Measurements from ENCODE around the gene VIP.
"Not testable (repeated sequence)": the region's sequence is repeated elsewhere in the genome, so short reads cannot be mapped to it uniquely, and the experiment has no call there.

The VIP gene

DNA sequence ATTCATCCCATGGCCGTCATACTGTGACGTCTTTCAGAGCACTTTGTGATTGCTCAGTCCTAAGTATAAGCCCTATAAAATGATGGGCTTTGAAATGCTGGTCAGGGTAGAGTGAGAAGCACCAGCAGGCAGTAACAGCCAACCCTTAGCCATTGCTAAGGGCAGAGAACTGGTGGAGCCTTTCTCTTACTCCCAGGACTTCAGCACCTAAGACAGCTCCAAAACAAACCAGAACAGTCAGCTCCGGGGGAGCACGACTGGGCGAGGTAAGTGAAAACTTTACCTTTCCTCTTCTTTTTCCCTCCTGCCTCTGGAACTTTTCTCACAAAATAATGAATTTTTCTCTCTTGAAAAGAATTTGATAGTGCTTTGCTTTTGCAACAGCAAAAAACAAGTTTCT, at the start of gene VIP:
Gene VIP (plus strand): TSS at position 104 of the 400 bp plus-strand sequence. CDS start 1,381 bp downstream, outside the sequence.
- no peaks in the 10 kb centered on the region for H3K36me3 ChIP-seq (ENCODE audit: control insufficient read depth in 1 of 2, insufficient read depth in 2 of 2, low read length in 2 of 2)
- H3K9ac ChIP-seq (ENCODE audit: low read depth in 1 of 2, low read length in 2 of 2), result no peak within 1 kb of the TSS
- no peaks in the 10 kb centered on the region for H3K4me1 ChIP-seq (ENCODE audit: control insufficient read depth in 1 of 2, insufficient read depth in 2 of 2, low read length in 2 of 2)
- no peaks in the 10 kb centered on the region for H3K9me3 ChIP-seq (ENCODE audit: control insufficient read depth in 1 of 2, low read length in 2 of 2)
- H3K27me3 ChIP-seq (ENCODE audit: control insufficient read depth in 1 of 2, insufficient read depth in 2 of 2, low read length in 2 of 2), result no peaks in the 10 kb centered on the region
- H3K4me3 ChIP-seq (ENCODE audit: low read depth in 1 of 2, low read length in 2 of 2), result no peak within 1 kb of the TSS
- H3K27ac ChIP-seq (ENCODE audit: low read depth, low read length), result no peak within 1 kb of the TSS

DNA sequence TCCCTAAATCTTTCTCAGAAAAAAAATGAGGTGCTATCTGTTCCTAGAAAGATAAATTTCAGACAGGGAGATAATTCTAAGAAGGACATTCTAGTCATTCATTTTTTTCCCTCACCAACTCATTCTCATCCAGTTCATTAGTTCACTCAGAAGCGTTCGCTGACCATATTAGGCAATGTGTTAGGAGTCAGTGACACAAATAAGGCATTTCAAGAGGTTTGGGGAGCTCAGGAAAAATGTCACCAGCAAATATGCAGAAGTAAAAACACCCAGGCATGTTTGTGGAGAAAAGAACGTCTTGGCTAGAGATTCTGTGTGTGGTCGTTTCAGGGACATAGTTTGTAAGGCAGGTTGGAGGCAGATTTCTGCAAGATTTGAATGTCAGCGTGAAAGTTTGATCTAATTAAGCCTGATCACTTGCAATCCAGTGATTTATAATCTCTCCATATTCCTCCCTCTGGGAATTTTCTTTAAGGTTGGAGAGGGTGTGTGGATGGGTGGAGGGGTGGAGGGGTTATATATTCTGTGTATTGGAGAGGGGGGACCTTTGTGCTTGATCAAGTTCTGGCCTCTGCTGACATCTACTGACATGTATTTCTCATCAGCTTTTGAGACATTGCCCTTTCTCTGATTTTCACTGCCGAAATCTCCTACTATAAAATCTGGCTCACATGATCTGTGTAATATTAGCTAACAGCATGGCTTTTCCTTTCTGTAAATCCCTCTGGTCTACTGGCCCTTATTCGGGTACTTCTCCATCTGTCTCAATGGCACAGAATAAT, 49.3 kb upstream of the VIP start:
- no peak overlapping the region for H3K9ac ChIP-seq (ENCODE audit: low read depth in 1 of 2, low read length in 2 of 2)
- H3K36me3 ChIP-seq (ENCODE audit: control insufficient read depth in 1 of 2, insufficient read depth in 2 of 2, low read length in 2 of 2), result no peaks in the 10 kb centered on the region
- H3K9me3 ChIP-seq (ENCODE audit: control insufficient read depth in 1 of 2, low read length in 2 of 2), result no peaks in the 10 kb centered on the region
- H3K4me3 ChIP-seq (ENCODE audit: low read depth in 1 of 2, low read length in 2 of 2), result no peak overlapping the region
- no peaks in the 10 kb centered on the region for H3K27me3 ChIP-seq (ENCODE audit: control insufficient read depth in 1 of 2, insufficient read depth in 2 of 2, low read length in 2 of 2)
- no peak overlapping the region for H3K27ac ChIP-seq (ENCODE audit: low read depth, low read length)
- no peaks in the 10 kb centered on the region for H3K4me1 ChIP-seq (ENCODE audit: control insufficient read depth in 1 of 2, insufficient read depth in 2 of 2, low read length in 2 of 2)

DNA sequence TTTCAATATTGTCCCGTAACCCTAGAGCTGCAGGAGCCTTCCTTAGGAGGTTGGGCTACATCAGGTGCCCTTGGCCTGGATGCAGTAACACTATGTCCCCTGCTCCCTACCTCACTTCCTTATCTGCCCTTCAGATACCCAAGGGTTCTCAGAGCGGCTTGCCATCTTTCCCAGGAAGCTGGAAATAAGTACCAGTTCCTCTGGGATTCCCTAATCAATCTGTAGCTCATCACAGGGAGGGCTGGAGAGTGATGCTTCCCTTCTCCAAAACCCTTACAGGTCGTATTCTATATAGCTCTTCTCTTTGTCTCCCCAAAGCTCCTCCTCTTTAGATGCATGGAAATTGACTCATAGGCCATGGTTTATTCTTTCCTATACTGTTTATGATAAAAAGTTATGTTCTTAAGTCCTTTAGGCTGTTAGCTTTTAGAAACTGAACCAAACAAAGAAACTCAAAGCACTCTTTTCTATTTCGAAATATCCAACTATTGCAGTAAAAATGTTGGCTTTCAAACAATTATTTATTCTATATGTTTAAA, 48.7 kb upstream of the VIP start:
- H3K4me1 ChIP-seq (ENCODE audit: control insufficient read depth in 1 of 2, insufficient read depth in 2 of 2, low read length in 2 of 2), result no peaks in the 10 kb centered on the region
- no peak overlapping the region for H3K27ac ChIP-seq (ENCODE audit: low read depth, low read length)
- no peaks in the 10 kb centered on the region for H3K9me3 ChIP-seq (ENCODE audit: control insufficient read depth in 1 of 2, low read length in 2 of 2)
- H3K9ac ChIP-seq (ENCODE audit: low read depth in 1 of 2, low read length in 2 of 2), result no peak overlapping the region
- no peaks in the 10 kb centered on the region for H3K36me3 ChIP-seq (ENCODE audit: control insufficient read depth in 1 of 2, insufficient read depth in 2 of 2, low read length in 2 of 2)
- no peak overlapping the region for H3K4me3 ChIP-seq (ENCODE audit: low read depth in 1 of 2, low read length in 2 of 2)
- H3K27me3 ChIP-seq (ENCODE audit: control insufficient read depth in 1 of 2, insufficient read depth in 2 of 2, low read length in 2 of 2), result no peaks in the 10 kb centered on the region

DNA sequence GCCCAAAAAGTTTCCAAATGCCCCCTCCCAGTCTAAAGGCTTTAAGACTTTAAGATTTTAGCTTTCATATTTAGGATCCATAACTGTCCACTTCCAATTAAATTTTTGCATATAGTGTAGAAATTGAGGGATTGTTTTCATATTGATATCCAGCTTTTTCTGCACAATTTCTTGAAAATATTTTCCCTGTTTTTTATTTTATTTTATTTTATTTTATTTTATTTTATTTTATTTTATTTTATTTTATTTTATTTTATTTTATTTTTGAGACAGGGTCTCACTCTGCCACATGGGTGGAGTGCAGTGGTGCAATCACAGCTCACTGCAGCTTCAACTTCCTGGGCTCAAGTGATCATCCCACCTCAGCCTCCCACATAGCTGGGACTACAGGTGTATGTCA, 46.8 kb upstream of the VIP start:
- H3K36me3 ChIP-seq (ENCODE audit: control insufficient read depth in 1 of 2, insufficient read depth in 2 of 2, low read length in 2 of 2); H3K9me3 ChIP-seq (ENCODE audit: control insufficient read depth in 1 of 2, low read length in 2 of 2); H3K4me1 ChIP-seq (ENCODE audit: control insufficient read depth in 1 of 2, insufficient read depth in 2 of 2, low read length in 2 of 2); H3K9ac ChIP-seq (ENCODE audit: low read depth in 1 of 2, low read length in 2 of 2); H3K27ac ChIP-seq (ENCODE audit: low read depth, low read length); H3K27me3 ChIP-seq (ENCODE audit: control insufficient read depth in 1 of 2, insufficient read depth in 2 of 2, low read length in 2 of 2); H3K4me3 ChIP-seq (ENCODE audit: low read depth in 1 of 2, low read length in 2 of 2): not testable (repeated sequence)

DNA sequence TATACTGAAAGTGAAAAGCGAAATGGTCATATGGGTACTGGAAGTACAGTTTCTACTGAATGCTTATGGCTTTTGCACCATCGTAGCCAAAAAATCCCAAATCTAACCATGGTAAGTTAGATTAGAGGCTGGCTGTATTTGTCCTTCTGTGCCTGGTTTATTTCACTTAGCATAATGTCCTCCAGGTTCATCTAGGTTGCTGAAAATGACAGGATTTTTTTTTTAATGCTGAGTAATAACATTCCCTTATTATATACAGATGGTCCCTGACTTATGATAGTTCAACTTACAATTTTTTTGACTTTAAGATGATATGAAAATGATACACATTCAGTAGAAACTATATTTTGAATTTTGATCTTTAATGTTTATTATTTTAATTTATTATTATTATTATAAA, 45.3 kb upstream of the VIP start:
- Histone ChIP-seq H3K9ac (ENCODE audit: low read depth in 1 of 2, low read length in 2 of 2) (no peak overlapping the region), H3K27me3 (ENCODE audit: control insufficient read depth in 1 of 2, insufficient read depth in 2 of 2, low read length in 2 of 2) (no peaks in the 10 kb centered on the region), H3K27ac (ENCODE audit: low read depth, low read length) (no peak overlapping the region), H3K9me3 (ENCODE audit: control insufficient read depth in 1 of 2, low read length in 2 of 2) (peaks cover 0 to 3% of the 10 kb centered on the region in 2 donors), H3K36me3 (ENCODE audit: control insufficient read depth in 1 of 2, insufficient read depth in 2 of 2, low read length in 2 of 2) (no peaks in the 10 kb centered on the region), H3K4me3 (ENCODE audit: low read depth in 1 of 2, low read length in 2 of 2) (no peak overlapping the region), H3K4me1 (ENCODE audit: control insufficient read depth in 1 of 2, insufficient read depth in 2 of 2, low read length in 2 of 2) (no peaks in the 10 kb centered on the region)

DNA sequence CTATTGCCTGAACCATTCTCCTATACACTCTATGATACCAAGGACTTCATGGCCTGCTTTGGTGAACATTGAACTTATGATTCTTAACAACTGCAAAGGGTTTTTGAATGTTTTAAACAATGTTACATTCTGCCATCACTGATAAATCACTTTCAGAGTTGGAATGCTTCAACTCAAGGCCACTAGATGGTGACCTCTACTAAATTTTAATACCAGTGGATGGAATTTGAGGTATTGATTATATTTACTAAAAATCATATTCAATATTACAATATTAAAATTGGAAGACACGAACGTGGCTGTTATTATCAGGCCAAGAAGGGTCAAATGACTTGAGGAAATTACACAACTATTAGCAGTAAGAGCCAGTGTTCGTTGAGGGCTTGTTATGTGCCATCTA, 34.3 kb upstream of the VIP start:
- H3K27me3 ChIP-seq (ENCODE audit: control insufficient read depth in 1 of 2, insufficient read depth in 2 of 2, low read length in 2 of 2), result no peaks in the 10 kb centered on the region
- no peak overlapping the region for H3K9ac ChIP-seq (ENCODE audit: low read depth in 1 of 2, low read length in 2 of 2)
- H3K4me1 ChIP-seq (ENCODE audit: control insufficient read depth in 1 of 2, insufficient read depth in 2 of 2, low read length in 2 of 2), result no peaks in the 10 kb centered on the region
- H3K27ac ChIP-seq (ENCODE audit: low read depth, low read length), result no peak overlapping the region
- H3K4me3 ChIP-seq (ENCODE audit: low read depth in 1 of 2, low read length in 2 of 2), result no peak overlapping the region
- peaks cover 0 to 2% of the 10 kb centered on the region in 2 donors for H3K9me3 ChIP-seq (ENCODE audit: control insufficient read depth in 1 of 2, low read length in 2 of 2)
- H3K36me3 ChIP-seq (ENCODE audit: control insufficient read depth in 1 of 2, insufficient read depth in 2 of 2, low read length in 2 of 2), result no peaks in the 10 kb centered on the region

DNA sequence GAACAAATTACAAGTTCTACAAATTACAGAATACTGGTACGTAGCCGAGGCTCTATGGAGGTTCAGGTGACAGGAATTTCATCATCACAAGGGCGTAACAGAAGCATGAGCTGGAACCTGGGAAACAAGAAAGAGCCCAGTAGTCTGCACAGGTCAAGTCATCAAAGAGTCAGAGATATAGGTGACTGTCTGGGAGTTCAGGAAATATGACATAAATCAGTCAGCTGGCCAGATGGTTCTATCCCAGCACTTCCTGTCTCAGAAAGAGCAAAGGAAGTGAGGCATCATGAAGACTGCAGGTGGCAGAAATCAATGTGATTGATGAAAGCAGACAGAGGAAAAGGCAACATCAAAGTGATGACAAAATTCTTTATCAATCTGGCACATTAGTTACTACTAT, 29.6 kb upstream of the VIP start:
- Histone ChIP-seq H3K27me3 (ENCODE audit: control insufficient read depth in 1 of 2, insufficient read depth in 2 of 2, low read length in 2 of 2) (no peaks in the 10 kb centered on the region), H3K4me1 (ENCODE audit: control insufficient read depth in 1 of 2, insufficient read depth in 2 of 2, low read length in 2 of 2) (no peaks in the 10 kb centered on the region), H3K27ac (ENCODE audit: low read depth, low read length) (no peak overlapping the region), H3K9ac (ENCODE audit: low read depth in 1 of 2, low read length in 2 of 2) (no peak overlapping the region), H3K4me3 (ENCODE audit: low read depth in 1 of 2, low read length in 2 of 2) (no peak overlapping the region), H3K9me3 (ENCODE audit: control insufficient read depth in 1 of 2, low read length in 2 of 2) (no peaks in the 10 kb centered on the region), H3K36me3 (ENCODE audit: control insufficient read depth in 1 of 2, insufficient read depth in 2 of 2, low read length in 2 of 2) (no peaks in the 10 kb centered on the region)

DNA sequence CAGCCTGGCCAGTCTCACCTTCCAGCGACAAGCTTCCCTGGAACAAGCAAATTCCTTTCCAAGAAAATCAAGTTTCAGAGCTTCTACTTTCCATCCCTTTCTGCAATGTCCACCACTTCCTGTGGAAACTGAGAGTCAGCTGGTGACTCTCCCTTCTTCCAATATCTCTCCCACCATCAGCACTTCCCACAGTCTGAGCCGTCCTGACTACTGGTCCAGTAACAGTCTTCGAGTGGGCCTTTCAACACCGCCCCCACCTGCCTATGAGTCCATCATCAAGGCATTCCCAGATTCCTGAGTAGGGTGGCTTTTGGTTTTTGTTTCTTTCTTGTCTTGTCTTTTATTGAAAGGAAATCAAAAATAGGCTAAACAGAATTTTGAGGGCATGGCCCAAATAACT, 28.6 kb upstream of the VIP start:
- Histone ChIP-seq H3K36me3 (ENCODE audit: control insufficient read depth in 1 of 2, insufficient read depth in 2 of 2, low read length in 2 of 2) (no peaks in the 10 kb centered on the region), H3K4me1 (ENCODE audit: control insufficient read depth in 1 of 2, insufficient read depth in 2 of 2, low read length in 2 of 2) (no peaks in the 10 kb centered on the region), H3K4me3 (ENCODE audit: low read depth in 1 of 2, low read length in 2 of 2) (no peak overlapping the region), H3K27ac (ENCODE audit: low read depth, low read length) (no peak overlapping the region), H3K9ac (ENCODE audit: low read depth in 1 of 2, low read length in 2 of 2) (no peak overlapping the region), H3K9me3 (ENCODE audit: control insufficient read depth in 1 of 2, low read length in 2 of 2) (no peaks in the 10 kb centered on the region), H3K27me3 (ENCODE audit: control insufficient read depth in 1 of 2, insufficient read depth in 2 of 2, low read length in 2 of 2) (no peaks in the 10 kb centered on the region)

DNA sequence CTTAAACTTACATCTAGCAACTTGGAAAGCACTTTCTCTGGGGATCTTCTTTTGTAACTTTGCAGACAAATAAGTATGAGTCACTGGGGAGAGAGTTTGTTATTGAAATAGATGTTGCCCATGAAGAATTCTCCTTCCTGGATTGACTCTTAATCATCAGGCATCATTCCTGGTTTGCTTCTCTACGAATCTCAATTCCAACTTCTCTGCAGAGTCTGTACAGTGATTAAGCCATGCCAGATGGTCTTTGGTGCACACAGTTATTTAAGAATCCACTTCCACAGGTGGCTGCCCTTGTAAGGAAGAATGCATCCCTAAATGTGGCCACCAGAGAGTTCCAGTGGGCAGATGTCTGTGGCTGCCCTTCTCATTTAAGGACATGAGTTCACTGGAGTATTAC, 27.2 kb upstream of the VIP start:
- Histone ChIP-seq H3K27me3 (ENCODE audit: control insufficient read depth in 1 of 2, insufficient read depth in 2 of 2, low read length in 2 of 2) (no peaks in the 10 kb centered on the region), H3K4me1 (ENCODE audit: control insufficient read depth in 1 of 2, insufficient read depth in 2 of 2, low read length in 2 of 2) (no peaks in the 10 kb centered on the region), H3K27ac (ENCODE audit: low read depth, low read length) (no peak overlapping the region), H3K9ac (ENCODE audit: low read depth in 1 of 2, low read length in 2 of 2) (no peak overlapping the region), H3K36me3 (ENCODE audit: control insufficient read depth in 1 of 2, insufficient read depth in 2 of 2, low read length in 2 of 2) (no peaks in the 10 kb centered on the region), H3K4me3 (ENCODE audit: low read depth in 1 of 2, low read length in 2 of 2) (no peak overlapping the region), H3K9me3 (ENCODE audit: control insufficient read depth in 1 of 2, low read length in 2 of 2) (no peaks in the 10 kb centered on the region)

DNA sequence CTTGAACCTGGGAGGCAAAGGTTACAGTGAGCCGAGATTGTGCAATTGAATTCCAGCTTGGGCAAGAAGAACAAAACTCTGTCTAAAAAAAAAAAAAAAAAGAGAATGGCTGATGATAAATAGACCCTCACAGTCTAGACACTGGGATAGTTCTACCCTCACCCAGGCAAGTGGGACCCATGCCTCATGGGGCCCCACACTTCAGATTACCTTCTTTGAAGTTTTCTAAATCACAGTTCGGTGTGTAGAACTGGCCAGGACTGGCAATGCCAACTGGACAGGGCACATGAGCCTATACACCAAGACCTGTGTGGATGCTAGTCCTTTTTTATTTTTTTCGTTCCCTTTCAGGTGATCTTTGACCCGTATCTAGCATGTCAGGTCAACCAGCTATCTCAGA, 24.3 kb upstream of the VIP start:
- Histone ChIP-seq H3K36me3 (ENCODE audit: control insufficient read depth in 1 of 2, insufficient read depth in 2 of 2, low read length in 2 of 2) (no peaks in the 10 kb centered on the region), H3K9ac (ENCODE audit: low read depth in 1 of 2, low read length in 2 of 2) (no peak overlapping the region), H3K4me3 (ENCODE audit: low read depth in 1 of 2, low read length in 2 of 2) (no peak overlapping the region), H3K27me3 (ENCODE audit: control insufficient read depth in 1 of 2, insufficient read depth in 2 of 2, low read length in 2 of 2) (no peaks in the 10 kb centered on the region), H3K9me3 (ENCODE audit: control insufficient read depth in 1 of 2, low read length in 2 of 2) (no peaks in the 10 kb centered on the region), H3K27ac (ENCODE audit: low read depth, low read length) (no peak overlapping the region), H3K4me1 (ENCODE audit: control insufficient read depth in 1 of 2, insufficient read depth in 2 of 2, low read length in 2 of 2) (no peaks in the 10 kb centered on the region)
